GM18519 (cell line): ENCODE measurements around the gene ADCY9.
"Not testable (repeated sequence)": the region's sequence is repeated elsewhere in the genome, so short reads cannot be mapped to it uniquely, and the experiment has no call there.

ENCODE experiments used
- ATAC-seq: cut with Tn5 transposase; IDR thresholded peaks from one replicate; pipeline ENCODE4 v1.9.1; 2021; ENCODE audit warnings: mild to moderate bottlenecking, moderate library complexity; ENCODE audit not compliant: unreplicated experiment, low FRiP score

ADCY9 gene

GRCh38 chr16:3938471-3938842 lies 177.8 kb downstream of the ADCY9 start:
- ATAC-seq, result no peak

- ATAC-seq, result no peak
Observed at GRCh38 chr16:3937066-3937875, 179.0 kb downstream of the ADCY9 start.

GRCh38 chr16:3935921-3936320 lies 180.3 kb downstream of the ADCY9 start:
- ATAC-seq, result no peak

GRCh38 chr16:3934491-3935181 lies 181.6 kb downstream of the ADCY9 start:
- no peak for ATAC-seq

- ATAC-seq, result not testable (repeated sequence)
Observed at GRCh38 chr16:3927147-3927546, 189.1 kb downstream of the ADCY9 start.

GRCh38 chr16:3924763-3925162 lies 191.5 kb downstream of the ADCY9 start:
- ATAC-seq, result no peak

- ATAC-seq, result no peak
Observed at GRCh38 chr16:3922241-3922640, 194.0 kb downstream of the ADCY9 start.

GRCh38 chr16:3920206-3920605 lies 196.0 kb downstream of the ADCY9 start:
- ATAC-seq, result no peak

- ATAC-seq, result no peak
Observed at GRCh38 chr16:3919413-3919812, 196.8 kb downstream of the ADCY9 start.

GRCh38 chr16:3915426-3916260 lies 200.6 kb downstream of the ADCY9 start:
- ATAC-seq, result no peak

- ATAC-seq, result no peak
Observed at GRCh38 chr16:3912897-3913296, 203.3 kb downstream of the ADCY9 start.
